Stimulated activated CD8-positive, alpha-beta memory T cell treated with anti-CD3 and anti-CD28 coated beads, Interleukin-4, amount 100 ng/mL, for 24 hours (primary cell): ENCODE data around the gene SSBP3.

Experiments
- DNase-seq: peaks from one replicate; pipeline ENCODE4 v3.0.0-alpha.2; 2020; ENCODE audit warnings: low read depth

SSBP3 gene

DNA sequence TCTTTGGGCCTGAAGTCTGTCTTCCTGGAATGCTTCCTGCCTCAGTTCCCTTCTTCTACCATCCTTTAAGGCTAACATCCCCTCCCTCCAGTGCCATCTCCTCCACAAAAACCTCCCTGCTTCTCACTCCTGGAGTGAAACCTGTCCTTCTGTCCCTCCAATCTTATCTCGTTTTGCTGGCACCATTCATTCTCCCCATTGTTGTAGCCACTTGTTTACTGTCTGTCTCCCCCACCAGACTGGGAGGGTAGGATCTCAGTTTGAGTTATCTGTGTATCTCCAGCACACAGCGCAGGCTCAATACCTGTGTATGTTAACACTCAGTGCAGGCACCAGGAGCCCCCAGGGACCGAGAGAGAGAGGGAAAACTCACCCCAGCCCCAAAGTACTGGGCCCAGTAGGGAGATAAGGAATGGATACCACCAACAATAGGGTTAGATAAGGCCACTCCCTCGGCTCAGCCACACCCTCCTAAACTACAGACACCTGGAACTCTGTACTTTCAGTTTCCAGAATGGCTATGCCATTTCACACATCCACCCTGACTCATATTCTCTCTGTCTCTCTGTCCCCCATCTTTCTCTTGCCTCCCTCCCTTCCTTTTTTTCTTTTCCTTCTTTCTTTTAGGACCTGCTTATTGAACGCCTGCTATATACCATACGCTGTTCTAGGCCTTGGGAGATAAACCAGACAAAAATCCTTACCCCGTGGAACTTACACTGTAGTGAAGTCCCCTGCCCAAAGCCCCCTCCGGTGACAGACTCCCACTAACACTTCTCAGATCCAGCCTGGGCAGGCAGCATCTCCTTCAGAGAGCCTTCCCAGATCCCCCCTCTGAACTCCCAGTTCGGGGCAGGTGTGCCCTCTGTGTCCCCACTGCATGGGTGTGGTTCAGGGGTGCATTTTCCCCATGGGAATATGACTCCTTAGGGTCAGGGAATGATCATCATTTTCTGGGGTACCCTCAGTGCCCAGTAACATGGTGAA, 3.3 kb upstream of the SSBP3 start:
- no peak for DNase-seq

DNA sequence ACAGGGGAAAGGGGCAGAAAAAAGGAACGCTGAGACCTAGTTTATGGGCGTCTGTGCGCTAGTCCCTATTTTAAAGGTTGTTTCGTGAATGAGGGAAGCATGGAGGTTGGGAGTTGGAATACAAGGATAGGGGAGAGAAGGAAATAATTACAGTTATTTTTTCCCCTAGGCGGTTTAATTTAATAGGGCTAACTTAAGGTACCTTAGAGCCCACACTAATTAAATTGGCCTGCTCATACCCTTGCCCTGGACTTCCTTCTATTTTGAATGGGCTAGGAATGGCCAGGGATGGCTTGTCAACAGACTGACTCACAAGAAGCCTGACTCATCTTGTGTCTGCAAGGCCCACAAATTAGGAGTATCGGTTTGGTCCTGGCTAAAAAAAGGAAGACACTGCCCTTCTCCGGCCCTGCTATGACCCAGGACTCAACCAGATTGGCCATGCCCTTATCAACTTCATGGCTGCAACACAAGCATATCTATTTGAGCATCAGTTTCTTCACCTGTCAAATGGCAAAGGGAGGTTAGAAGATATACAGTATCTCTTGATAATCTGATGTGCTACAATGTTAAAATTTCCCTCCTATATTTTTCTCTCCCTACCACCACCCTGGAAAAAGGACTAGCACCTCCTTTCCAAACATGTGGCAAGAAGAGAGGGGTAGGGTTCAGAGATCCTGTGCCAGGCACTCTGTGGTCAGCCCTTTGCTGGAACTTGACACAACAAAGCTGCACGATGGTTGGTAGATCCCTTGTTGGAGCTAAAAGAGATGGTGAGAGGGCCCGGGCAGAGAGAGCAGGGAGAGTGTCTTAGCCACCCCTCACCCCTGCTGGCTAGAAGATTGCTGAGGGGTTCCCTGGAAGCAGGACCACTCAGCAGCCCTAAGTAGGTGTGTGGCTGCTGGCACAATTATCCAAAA, 2.2 kb upstream of the SSBP3 start:
- no peak for DNase-seq

DNA sequence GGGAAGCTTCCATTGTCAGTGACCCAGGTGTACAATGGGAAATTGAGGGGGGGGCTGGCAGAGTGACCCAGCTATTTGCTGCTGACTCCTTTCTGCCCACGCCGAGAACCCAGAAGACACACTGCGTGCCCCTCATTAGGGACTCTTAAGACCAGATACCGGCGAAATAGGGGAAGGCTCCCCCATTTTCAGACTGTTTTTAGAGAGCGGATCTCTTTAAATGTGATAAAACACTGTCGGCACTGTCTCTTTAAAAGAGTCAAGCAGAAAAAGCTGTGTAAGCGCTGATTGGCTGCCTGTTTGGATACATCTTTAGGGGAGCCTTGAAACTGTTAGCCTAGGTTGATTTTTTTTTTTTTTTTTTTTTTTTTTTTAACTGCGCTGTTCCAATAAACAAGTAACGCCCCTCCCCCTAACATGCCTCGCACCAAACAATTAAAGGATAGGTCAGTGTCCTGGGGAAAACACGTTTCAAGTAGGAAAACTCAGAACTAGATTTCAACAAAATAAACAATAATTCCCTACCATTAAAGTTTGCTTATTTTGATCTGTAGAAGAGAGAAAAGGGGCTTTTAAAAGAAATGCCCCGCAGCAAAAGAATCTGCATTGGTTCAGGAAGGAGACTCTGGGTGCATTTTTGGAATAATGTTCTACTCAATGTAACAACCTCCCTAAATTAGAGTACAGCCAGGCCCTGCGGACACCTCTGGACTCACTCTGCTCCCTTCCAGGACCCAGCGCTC, 1.4 kb upstream of the SSBP3 start:
- no peak for DNase-seq

DNA sequence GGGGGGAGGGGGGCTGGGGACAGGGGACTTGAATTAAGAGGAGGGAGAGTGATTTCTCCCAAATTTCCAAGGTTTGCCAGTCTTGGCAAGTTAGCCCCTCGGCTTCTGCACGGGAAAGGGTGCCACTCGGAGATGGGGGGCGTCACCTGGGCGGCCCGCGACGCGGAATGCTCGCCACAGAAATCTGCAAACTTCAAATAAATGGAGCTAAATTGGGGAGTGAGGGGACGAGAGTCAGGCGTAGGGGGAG, 885 bp upstream of the SSBP3 start:
- DNase-seq, result no peak

DNA sequence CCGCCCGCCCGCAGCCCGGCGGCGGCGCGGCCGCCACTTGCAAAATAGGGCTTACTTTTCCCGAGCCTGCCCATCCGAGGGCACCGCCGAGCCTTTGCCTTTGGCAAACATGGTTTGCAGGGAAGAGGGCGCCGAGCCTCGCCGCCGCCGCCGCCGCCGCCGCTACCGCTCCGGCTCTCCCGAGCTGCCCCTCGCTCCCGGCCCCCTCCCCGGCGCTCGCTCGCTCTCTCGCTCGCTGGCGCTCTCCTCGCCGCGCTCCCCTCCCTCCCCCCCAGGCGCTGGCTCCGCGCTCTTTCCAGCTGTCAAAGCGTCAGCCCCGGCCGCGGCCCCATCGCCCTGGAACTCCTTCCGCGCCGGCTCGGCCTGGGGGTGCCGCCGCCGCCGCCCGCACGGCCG, 298 bp downstream of the SSBP3 start:
- no peak for DNase-seq

DNA sequence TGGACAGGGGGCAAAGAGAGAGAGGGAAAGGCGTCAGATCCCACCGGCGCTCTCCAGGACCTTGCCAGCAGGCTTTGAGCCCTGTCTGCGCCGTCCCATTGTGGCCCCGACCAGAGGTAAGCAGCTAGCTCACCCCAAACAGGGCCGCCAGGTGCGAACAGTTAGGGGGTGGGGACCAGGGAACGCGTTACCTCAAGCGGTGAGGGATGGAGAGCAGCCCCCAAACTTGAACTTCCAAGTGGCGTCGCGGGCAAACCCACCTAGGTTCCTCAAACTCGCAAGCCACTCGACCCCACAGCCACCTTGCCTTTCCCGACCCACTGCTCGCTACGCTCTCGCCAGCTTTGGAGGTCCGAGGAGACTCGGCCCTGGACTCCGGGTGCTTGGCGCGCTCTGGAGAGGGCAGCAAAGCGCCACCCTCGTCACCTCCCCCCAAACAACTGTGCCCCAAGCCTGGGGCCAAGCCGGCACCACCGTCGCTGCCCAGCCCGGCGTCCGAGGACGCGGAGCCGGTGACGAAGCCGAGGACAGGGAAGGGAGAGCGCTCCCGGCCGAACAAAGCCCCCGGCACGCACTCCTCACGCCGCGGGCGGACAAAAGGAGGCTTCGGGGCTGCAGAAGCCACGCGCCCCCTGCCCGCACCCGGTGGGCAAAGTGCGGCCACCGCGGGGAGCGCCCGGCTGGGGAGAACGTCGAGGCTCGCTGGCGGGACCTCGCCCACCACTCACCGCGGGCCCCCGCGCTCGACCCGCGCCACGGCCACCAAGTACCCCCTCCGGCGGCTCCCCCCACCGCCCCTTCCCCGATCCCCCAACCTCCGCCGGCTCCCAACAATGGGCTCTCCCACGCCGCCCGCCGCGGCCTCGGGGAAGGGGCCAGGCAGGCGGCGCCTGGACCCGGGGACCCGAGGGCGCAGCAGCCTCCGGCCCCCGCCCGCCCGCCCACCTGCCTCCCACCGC, 976 bp downstream of the SSBP3 start:
- DNase-seq, result no peak

DNA sequence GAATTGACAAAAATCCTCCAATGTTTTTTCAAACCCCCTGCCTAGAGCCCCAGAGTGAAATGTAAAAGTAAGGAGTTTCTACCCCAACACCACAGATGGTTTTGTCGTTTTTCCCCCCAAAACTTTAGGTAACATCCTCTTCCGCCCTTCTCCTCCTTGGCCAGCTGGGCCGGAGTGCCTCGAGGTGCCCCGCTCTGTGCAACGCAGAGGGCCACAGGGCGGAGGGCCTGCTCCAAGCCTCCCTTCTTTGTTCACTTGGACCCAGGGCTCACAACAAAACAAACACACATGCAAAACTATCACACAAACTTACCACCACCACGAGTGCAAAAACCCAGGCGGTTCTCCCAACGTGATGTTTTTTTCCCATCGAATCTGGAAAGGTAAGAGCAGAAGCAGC, 1.9 kb downstream of the SSBP3 start:
- no peak for DNase-seq

DNA sequence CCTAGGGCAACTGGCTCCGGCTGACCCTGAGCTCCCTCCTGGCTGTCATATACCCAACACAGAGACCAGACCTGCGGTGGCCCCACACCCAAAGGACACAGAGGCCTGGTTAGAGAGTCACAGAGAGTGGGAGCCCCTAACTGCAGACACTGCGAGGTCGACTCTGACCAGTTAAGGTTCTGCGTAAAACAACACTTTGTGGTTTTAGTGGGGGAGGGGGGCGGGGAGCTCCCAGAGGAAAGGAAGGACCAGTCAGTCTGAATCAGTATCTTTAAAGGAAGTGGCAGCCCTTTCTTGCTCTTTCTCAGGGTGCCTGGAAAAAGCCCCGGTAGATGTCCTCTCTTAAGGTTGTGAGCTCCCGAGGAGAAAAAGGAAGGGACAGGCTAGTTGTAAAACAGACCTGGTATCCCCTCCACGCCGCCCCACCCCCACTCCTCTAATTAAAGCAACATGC, 2.4 kb downstream of the SSBP3 start:
- DNase-seq, result no peak

DNA sequence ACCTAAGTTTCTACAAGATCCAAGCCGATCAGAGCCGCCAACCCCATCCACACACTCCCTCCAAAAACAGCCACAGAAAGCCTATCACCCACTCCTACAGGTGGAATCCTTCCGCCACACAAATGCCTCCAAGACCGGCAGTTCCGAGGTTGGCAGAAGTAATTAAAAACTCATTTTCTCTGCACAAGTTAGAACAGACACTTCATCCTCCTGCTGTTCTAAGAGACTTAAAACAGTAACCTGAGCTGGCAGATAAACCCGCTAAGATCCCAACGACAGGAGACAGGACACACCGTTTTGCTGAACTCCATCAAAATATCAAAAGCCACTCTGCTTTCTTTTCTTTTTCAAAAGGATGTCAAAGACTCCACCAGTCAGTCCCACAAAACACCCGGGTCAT, 2.8 kb downstream of the SSBP3 start:
- no peak for DNase-seq

DNA sequence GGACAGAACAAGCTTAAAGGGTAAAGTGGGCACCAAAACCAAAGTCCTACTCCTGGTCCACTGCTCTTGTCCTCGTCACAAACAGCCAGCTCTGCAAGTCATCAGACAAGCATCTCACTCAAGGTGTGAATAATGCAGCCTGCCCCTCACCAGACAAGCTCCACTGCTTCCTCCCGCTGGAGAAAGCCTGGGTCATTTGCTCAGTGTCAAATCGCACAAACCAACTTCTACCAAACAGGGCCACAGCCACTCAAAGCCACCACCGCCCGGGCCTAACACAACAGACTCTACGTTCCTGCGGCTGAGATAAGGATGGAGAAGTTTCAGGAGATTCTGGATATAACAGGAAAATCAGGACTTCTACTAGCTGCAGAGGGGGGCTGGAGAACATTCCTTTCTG, 3.3 kb downstream of the SSBP3 start:
- DNase-seq, result no peak

DNA sequence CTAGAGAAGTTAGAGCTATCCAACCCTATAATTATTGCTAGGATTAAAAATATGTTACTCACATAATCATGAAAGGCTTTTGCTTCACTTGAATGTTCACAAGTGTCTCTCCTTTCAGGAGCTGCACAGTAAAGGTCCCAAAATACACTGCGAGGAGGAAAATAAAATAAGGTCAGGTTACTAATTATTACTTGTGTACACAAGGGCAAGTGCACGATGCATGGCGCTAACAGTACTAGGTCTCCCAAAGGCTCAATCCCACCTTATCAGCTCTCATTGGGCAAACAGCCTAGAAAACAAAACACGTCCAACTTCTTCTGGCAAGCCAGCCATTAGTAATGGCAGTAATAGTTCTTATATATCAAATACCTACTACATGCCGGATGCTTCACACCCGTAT, 4.4 kb downstream of the SSBP3 start:
- no peak for DNase-seq

DNA sequence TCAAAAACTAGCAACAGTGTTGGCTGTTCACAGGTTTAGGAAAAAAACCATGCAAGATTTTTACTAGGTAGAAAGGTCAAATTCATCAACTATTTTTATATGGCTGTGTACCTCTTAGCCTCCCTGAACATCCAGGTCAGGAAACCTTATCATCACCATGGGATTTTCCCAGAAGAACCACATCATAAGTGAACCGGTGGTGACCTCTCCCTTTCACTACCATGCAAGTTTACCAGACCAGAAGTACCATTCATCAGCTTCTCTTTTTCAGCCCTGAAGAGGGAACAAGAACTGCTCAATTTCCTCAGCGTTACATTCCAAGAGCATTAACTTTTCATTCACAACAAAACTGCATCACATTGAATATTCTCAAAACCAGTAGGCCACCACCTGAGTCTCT, 5.9 kb downstream of the SSBP3 start:
- no peak for DNase-seq

DNA sequence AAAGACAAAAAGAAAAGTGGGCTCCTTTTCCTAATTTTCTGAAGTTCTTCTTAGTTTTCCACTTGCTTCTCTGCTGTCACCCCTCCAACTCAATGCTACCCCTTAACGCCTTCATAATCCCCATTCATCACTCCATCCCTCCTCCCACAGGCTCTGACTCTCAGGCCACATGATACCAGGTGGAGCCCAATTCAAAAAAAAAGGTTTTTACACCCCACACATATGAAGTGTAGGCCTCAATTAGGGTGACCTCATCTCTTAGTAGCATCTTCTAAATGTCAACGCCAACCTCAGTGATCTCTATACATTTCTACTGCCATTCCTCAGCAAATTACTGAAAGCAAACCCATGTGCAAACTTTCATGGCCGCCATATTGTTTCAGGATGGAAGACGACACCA, 6.4 kb downstream of the SSBP3 start:
- DNase-seq, result no peak

DNA sequence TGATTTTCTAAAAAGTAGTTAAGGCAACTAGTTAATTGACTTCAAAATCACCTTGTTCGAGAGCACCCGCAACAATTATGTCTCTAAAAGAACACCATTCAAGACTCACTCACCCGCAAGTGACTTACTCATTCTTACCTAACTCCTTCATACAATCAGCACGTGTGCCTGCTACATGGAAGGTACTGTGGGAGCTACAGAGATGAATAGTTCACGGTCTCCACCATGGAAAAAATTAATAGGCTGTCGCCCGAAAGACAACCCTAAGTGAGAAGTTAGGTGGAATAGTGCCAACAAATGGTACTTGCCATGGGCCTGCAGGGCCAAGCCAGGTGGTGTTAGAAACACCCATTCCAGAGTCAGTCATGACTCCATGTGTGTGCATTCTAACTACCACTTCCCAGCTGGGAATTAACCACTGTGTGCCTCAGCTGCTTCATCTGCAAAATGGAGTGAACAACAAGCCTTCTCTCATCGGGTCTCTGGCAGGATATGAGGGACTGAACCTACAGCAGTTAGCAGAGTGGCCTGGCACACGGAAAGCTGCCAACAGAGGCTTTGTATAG, 7.1 kb downstream of the SSBP3 start:
- no peak for DNase-seq

DNA sequence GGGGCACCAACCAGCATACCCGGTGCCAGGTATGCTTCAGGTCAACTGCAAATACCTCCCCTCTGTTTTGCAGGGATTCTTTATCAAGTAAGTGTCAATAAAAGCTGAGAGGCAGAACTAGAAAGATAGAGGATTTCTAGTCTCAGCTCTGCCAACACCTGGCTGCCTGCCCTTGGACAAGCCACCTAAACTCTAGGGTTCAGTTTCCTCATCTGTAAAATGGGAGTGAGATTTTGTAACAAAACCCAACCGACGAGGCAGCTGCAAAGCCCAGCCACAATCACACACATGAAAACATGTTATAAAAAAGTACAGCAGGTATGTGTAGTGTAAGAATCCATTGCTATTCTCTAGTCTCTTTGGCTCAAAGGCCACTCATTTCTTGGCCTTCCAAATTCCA, 8.2 kb downstream of the SSBP3 start:
- DNase-seq, result no peak

DNA sequence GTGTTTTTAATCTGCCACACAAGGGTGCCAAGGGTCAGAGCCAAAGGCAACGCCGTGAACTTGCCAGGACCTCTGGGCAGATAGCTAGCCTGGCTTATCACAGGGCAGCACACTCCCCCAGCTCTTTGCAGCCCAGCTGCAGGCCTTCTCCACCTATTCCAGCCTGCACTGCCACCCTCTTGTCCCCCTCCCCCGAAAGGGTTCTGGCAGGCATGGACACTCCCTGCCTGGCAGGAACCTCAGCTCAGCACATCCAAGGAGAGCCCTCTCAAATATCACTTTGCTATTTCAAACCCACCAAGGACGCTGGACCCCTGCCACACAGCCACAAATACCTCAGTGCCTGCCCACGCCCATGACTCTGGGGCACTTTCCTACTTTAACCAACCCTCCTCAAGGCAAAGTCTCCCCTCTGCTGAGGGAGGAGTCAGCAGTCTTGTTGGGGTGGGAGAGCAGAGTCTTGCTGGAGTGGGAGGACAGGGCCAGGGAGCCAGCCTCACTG, 9.1 kb downstream of the SSBP3 start:
- DNase-seq, result no peak

DNA sequence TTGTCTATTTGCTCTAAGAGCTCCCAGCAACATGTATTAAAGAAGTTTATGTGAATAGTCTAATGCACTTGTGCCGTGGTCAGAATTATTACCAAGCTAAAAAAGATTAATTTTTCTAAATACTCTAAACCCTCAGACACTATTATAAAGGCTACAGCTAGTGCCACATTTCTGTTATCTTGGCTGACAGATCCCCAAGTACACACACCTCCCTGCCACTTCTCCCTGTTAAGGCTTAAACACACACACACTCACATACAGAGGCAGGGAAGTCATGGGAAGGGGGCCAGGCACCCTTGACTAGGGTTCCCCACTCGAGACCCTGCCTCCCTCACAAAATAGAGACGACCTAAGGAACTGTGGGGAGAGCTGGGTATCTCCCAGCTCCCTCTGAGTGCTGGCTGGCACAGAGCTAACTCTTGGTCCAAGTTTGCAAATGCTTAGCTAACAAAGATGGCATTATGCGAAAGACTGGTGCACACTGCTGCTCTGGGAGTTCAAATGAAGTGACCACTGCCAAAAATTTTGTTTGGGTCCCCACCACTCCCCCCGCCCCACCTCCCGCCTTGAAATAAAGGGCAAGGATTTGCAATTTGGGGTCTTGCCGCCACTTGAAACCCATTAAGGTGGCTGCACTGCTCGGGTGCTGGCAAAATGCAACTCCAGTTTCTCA, 9.8 kb downstream of the SSBP3 start:
- no peak for DNase-seq

DNA sequence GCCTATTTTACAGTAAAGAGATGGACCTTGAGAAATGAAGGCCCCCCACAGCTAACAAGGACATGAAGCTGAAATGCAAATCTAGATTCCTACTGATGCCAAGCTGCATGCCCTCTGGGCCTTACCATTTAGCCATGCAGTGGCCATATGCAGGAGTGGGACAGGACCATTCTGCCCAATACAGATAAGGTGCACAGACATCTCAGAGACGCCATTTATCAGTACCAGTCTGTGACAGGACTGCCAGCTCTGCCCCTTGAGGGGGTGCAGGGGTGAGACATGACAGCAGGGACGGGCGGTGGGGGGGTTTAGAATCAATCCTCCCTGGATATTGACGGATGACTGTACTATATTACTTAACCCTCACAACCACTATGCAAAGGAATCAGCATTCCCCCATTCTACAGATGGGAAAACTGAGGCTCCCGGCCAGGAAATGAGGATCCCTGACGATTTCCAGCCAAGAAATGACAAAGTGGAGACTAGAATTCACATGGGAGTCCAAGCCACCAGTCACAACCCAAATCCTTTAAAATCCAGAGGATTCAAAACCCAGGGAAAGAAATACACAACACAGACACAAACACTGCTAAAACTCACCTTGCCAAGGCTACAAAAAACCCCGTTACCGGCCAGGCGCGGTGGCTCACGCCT, 10.8 kb downstream of the SSBP3 start:
- DNase-seq, result no peak

DNA sequence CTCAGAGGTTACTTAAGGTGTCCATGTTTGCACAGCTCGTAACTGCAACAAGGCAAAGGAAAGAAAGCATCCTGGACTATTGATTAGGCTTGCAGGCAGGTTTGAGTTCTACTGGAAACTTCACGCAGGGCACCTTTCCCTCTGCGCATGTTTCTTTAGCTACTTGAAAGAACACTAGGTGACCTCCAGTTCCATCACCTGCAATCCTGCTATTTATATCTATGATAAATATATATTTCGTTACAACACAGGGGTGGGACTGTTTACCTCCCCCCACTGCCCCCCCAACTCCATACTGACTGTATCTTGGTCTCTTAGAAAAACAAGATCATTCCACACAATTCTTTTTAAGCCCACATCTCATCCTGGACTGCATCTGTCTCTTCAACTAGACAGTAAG, 12.1 kb downstream of the SSBP3 start:
- DNase-seq, result no peak

DNA sequence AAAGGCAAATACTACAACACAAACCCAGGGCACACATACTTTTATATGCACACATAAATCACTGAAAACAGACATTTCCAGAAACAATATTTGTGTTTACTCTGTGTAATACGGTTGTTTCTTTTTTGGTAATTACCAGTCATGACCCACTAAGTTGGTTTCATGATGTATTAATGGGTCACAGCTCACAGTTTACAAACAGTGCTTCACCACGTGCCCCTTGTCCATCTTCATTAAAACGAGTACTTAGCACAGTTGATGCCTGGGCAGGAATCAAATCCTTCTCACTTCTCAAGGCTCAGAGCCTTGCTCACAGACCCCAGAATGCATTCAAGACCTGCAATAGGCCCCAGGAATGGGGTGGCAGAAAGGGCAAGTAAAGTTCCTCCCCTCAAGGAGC, 13.8 kb downstream of the SSBP3 start:
- no peak for DNase-seq
